ENCODE results near the gene SNCA.

DNA sequence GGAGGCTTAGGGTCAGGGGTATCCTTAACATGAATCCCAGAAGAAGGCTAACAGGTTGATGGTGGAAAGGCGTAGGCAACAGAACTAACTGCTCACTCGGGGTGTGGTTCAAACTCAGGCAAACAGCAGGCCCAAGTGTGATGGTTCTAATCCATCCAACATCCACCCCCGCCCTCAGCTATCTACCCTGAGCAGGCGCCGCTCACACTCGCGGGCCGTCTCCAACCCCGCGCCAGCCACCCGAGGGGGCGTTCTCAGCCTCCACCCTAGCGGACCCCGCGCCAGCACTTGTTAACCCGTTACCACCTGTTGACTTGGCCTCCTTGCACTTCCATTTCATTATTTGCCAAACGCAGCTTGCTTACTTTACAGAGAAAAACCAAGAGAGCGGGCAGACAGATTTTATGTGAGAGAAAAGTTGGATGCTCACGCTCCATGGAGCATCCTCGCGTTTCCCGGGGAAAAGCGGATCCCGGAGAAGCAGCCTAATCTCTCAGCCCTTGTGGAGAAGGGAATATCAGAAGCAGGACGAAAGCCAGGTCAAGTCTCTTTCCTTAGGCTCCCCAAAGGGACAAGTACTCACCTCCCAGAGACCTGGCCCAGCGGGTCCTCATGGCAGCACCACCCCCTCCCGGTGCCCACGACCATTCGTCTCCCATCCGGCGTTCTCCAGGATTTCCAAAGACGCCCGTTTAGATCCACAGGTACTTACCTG is 773 bp downstream of the SNCA start:
- TF ChIP-seq, protein P1, sequence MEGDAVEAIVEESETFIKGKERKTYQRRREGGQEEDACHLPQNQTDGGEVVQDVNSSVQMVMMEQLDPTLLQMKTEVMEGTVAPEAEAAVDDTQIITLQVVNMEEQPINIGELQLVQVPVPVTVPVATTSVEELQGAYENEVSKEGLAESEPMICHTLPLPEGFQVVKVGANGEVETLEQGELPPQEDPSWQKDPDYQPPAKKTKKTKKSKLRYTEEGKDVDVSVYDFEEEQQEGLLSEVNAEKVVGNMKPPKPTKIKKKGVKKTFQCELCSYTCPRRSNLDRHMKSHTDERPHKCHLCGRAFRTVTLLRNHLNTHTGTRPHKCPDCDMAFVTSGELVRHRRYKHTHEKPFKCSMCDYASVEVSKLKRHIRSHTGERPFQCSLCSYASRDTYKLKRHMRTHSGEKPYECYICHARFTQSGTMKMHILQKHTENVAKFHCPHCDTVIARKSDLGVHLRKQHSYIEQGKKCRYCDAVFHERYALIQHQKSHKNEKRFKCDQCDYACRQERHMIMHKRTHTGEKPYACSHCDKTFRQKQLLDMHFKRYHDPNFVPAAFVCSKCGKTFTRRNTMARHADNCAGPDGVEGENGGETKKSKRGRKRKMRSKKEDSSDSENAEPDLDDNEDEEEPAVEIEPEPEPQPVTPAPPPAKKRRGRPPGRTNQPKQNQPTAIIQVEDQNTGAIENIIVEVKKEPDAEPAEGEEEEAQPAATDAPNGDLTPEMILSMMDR (IDR thresholded peaks at IDR 0.05) = no peak
- TF ChIP-seq POLR2A (IDR thresholded peaks at IDR 0.05) = no peak

All from esophagus squamous epithelium (tissue), 4 donors.